Stimulated activated CD4-positive, alpha-beta T cell treated with anti-CD3 and anti-CD28 coated beads, TNF-alpha, amount 100 ng/mL, for 4 hours (primary cell): ENCODE results near the gene ZFR2.
A peak's percentile ranks its signal among the peaks of the same experiment; 100 is the strongest.

Experiments
- DNase-seq, 3 experiments: peaks; one replicate each; pipeline ENCODE4 v3.0.0-alpha.2; 2020; ENCODE audit warnings: low read depth in 3 of 3

ZFR2 gene

DNA sequence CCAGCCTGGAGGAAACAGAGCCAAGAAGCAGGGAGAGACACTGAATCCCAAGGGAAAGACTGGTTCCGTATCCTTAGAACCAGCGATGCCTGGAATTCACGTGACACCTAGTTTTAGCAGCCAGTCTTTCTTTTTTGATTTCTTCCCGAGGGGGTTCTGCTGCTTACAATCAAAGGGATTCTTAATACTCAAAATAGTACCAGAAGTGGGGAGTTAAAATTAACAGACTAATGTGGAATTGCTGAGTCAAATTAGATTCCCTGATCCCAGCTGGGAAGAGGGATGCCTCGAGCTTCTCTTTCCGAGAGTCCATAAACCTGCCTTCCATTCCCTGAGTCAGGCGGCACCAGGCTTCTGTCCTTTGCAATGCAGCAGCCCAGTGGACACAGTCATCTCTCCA, 77.9 kb downstream of the ZFR2 start:
- no peak for DNase-seq

DNA sequence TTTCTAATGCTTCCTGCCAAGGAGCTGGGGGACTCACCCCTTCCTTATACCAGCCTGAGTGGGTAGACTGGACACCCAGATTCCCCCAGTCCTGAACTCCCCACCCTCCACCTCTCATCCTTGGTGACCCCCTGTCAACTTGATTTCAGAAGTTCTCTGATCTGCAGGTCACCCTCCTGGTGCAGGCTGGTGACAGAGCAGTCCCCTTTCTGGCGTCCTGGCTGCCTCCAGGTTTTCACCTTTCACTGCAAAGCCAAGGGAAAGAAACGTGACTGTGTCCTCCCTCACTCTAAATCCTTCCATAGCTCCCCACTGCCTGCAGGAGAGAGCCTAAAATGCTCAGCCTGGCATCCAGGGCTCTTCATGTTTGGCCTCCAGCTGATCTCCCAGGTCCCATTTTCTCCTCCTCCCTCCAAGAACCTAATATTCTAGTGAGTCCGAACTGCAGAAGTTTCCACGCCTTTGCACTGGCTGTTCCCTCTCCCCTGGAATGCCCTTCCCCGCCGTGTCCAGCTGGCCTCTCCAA, 78.6 kb downstream of the ZFR2 start:
- DNase-seq, result no peak

DNA sequence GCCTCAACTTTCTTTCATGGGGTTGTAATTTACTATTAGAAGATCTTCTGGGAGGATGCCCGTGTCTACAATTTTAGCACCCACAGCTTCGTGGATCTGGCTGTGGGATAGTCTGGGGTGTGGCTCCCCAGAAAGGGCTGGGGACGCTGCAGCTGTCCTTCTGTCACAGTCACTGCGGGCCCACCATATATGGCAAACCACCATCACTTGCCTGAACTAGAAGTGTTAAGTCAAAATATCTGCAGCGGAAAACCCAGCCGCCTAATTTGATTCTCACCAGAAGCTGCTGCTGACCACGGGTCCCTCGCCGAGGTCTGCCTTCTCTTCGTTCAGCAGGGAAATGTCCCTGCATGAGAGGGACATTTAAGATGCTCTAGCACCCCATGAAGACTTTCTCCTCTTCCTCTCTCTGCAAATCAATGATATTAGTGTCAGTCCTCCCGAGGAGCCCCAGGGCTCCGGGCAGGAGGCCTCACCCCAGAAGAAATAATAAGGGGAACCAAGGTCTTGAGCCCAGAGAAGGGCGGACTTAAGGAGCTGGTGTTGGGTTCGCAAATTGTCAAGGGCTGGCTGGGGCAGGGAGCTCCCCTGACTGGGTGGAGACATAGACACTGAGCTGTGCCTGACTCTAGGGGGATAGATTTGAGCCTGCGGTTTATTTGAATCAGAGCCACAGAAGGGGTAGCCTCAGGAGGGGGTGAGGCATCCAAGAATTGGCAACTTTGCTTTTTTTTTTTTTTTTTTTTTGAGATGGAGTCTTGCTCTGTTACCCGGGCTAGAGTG, 79.7 kb downstream of the ZFR2 start:
- no peak for DNase-seq

DNA sequence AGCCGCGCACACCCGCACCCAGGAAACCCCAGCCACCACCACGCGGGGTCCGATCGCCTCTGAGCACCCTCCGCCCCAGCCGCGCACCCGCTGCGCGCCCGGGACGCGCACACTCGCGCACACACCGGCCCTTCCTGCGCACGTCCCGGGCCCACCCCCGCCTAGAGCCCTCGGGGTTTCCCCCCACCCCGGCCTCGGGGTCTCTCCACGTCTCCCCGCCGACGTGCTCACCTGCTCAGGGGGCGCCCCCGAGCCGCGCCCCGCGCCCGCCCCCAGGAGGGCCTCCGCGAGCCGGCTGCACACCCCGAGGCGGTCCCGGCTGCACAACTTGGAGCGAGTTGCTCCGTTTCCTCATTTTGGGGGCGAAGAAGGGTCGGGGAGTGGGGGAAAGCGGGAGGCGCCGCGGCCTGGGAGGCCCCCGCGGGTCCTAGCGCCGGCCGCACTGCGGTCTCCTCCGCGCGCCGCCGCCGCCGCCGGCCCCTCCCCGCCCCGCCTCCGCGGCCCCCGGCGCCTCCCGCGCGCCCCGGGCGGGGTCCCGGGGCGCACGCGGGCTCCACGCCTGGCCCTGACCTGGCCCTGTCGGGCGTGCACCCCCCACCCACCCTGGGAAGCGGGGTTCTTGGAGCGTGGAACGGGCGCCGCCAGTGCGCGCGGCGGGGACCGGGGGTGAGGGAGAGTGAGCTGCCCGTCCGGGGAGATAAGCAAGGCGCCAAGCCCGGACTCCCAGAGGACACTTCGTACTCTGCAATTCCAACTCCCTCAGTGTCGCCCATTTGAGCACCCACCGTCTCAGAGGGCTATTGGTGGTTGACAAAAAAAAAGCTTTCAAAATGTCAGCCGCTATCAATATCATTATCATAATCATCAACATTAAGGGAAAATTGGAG, 82.7 kb downstream of the ZFR2 start, which contains the start of gene MATK:
TSS of gene MATK (minus strand) at position 444 of the 887 bp plus-strand sequence. CDS start 1,246 bp downstream, outside the sequence.
- peak in 2 of 3 experiments; percentile 27 to 32 for DNase-seq

DNA sequence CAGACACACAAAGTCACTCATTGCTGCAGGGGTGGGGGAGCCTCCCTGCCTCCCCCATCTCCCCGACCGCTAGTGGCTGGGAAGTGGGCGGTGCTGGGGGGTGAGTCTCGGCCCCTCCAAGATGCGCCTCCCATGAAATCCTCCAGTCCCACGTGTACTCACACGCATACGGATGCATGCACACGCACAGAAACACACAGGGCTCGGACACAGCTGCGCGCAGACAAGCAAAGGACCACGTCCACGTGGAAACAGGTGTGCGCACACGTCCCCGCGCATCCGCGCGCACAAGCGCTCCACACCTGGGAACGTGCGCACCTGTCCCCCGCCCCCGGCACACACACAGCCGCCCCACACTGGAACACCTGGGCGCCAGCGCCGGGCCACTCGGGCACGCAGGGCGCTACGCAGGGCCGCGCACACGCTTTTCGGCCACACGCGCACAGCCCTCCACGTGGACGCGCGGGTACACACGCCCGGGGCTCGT, 83.3 kb downstream of the ZFR2 start:
- peak in 2 of 3 experiments; percentile 34 to 41 for DNase-seq

DNA sequence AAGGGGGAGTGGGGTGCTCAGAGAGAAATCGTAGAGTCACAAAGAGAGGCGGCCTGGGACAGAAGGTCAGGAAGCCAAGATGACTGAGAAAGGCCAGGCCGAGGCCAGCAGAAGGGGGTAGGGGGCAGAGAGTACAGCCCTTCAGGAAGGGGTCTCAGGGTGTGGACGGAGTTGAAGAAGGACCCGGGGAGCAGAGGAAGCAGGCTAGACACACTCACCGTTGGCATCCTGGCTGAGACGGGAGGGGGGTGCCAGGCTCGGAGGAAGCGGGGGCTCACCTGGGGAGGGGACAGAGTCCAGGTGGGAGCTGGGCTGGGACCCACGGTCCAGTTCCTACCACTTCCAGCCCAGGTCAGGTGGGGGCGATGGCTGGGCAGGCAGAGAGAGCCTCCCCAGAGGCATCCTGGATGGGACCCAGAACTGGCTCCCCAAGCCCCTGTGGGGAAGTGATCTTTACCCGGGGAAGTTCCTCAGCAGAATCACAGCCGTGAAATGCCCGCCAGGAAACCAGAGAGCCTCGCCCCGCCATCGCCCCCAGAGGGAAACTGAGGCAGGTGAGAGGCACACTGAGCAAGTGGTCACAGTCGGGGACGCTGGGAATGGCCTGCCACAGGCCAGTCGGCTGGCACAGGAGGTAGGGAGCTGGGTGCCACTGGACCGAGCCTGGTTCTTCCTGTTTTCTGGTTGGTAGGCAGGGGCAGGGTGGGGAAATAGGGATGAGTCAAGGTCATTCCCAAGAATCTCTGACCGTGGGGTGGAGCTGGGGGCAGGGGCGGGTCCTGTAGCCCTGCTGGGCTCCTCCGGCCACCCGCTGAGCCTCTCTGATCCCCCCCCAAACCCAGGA, 84.0 kb downstream of the ZFR2 start:
- no peak for DNase-seq

DNA sequence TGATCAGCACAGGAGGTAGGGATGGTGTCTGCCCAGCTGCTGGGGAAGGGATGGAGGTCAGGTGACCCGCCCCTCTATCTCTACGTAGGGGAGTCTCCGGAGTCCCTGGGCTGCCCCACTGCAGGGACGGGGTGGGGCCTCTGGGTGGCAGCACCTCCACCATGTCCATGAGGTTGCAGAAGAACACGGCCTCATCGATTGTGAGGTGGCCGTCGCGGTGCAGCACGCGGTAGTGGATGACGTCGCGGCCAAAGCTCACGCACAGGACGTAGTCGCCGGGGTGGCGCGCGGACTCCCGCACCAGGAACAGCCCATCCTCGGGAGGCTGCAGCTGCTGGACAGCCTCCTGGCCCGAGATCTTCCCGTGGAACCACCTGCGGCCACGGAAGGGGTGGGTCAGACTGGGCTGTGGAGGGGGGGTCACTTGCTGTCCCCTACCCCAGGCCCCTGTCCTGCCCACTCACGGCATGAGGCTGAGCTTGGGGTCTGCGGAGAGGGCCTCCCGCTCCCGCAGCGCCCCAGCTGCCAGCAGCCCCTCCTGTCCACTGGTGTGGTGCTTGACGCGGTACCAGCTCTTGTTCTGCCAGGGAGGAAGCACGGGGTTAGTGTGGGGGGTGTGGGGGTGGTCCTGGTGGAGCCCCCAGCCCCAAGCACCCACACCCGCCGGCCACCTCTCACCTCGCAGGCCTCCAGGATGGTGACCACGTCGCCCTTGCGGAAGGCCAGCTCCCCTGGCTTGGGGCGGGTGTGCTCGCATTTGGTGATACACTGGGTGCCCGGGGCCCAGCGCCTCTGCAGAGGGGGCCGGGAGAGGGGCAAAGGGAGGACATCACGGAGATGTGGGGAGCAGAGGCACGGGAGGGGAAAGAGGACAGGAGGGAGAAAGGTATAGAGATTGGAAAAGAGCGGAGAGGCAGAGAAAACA, 84.9 kb downstream of the ZFR2 start:
- DNase-seq, result peak in 1 of 3 experiments; percentile 17

DNA sequence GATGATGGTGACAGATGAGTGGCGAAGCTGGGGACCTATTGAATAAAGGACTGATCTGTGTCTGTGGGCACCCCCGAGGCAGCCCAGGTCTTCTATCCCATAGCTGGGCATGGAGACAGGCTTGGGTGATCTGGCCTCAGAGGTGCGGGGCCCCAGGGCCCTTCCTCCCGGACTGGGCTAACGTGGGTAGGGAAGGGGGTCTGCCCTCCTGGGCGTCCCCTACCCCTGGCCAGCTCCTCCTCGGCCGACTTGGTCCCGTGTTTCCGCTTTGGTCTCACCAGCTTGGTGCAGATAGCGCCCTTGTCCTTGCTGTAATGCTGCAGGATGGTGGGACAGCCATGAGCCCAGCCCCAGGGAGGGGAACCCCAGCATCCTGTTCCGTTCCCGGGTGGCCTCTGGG, 85.9 kb downstream of the ZFR2 start:
- no peak for DNase-seq

DNA sequence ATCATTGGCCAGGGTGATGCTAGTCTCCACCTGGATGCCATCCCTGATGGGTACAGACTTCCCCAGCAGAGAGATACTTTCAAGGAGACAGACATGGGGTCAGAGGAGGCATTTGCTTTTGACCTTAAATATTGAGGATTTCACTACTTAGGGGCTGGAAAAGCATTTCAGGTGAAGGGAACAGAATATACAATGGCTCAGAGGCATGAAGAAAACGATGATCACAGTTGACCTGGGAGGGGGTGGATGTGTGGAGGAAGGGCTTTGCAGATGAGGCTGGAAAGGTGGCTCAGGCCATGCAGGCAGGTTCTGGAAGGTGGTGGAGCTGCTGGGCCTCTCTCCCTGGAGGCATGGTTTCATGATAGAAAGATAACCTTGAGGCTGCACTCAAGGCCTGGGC, 86.5 kb downstream of the ZFR2 start:
- no peak for DNase-seq

DNA sequence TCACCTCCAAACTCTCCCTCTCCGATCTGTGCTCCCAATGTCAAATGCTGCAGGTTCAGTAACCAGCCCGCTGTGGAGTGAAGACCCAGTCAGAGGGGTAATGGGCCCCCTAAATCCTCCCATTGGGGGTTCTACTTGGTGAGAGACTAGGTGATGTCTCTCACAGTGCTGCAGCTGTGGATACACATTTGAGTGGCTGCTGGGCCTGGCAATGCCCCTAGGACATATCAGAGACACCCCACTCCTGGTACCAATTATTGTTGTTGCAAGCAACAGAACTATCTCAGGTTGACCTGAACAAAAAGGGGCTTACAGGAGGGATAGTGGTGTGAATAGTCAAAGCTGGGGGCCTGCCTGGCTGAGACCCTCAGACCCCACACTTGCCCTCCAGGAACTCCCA, 87.2 kb downstream of the ZFR2 start:
- no peak for DNase-seq

DNA sequence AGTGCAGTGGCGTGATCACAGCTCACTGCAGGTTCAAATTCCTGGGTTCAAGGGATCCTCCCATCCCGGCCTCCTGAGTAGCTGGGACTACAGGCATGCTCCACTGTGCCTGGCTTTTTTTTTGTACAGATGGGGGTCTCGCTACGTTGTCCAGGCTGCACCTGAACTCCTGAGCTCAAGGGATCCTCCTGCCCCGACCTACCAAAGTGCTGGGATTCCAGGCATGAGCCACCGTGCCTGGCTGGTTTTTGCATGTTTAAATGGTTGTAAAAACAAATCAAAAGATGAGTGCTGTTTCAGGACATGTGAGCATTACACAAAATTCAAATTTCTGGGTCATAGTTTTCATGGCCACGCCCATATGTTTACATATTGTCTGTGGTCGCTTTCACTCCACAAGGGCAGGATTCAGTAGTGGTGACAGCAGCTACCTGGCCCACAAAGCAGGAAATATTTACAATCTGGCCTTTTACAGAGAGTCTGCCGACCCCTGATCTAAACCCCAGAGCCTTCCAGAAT, 88.0 kb downstream of the ZFR2 start:
- no peak for DNase-seq

DNA sequence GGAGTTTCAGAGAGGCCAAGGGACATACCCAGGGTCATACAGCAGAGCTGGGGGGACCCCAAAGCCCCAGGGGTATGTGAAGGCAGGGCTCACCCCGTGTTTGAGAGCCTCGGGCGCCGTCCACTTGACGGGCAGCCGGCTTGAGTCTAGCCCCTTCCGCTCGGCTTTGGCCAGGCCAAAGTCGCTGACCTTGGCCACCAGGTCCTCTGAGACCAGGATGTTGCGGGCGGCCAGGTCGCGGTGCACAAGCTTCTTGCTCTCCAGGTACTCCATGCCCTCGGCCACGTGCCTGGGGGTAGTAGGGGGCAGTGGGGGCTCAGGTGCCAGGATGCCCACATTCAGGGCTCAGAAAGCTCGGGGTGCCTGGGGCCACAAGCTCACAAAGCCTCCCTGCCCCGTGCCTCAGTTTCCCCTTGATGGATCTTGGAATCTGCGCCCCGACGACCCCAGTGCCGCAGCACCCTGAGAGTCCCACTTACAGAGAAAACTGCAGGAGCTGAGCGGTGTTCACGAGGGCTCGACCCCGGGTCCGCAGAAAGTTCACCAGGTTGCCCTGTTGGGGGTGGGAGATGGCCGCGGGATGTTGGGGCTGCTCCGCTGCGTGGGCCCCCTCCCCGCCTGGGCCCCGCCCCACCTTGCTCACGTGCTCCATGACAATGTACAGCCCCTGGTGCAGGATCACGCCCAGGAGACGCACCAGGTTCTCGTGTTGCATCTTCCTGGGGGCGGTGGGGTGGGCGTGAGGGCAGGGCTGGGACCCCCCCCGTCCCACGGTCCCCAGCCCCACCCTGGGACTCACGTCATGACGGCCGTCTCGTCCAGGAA, 89.7 kb downstream of the ZFR2 start:
- DNase-seq, result no peak

DNA sequence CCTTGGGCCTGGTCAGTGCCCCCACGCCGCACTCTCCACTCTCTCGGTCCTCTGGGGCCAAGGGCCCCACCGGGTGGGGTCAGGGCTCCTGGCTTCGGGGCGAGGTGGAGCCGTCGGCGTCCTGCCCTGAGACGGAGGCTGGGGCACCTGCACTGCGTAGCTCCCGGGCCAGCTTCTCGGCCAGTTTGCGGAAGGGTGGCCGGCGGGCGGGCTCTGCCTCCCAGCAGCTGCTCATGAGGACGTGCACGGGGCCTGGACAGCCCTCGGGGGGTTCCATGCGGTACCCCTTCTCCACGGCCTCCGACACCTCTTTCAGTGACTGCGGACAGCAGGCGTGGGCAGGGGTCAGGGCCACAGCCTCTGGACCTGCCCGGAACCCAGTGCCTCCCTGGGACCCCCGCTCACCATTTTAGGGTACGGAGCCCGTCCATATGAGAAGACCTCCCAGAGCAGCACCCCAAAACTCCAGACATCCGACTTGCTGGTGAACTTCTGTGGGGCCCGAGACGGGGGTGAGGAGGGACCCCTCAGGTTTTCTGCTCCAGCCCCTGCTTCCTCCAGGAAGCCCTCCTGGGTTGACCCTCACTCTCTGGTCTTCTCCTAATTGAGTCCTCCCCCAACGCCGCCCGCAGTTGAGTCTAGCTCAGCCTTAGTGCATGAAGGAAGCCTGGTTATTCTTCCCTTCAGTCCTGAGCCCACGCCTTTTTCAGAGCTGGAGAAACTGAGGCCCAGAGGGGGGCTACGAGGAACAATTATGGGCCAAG, 90.6 kb downstream of the ZFR2 start:
- DNase-seq, result no peak

DNA sequence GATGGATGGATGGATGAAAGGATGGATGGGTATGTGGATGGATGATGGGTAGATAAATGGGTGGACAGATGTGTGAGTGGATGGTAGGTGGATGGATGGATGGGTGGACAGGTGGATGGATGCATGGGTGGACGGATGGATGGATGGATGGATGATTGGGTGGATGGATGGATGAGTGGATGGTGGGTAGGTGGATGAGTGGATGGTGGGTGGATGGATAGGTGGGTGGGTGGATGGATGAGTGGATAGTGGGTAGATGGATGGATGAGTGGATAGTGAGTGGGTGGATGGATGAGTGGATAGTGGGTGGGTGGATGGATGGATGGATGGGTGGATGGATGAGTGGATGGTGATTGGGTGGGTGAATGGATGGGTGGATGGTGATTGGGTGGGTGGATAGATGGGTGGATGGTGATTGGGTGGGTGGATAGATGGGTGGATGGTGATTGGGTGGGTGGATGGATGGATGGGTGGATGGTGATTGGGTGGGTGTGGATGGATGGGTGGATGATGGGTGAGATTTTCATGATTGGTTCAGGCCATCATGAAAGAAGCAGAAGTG, 92.3 kb downstream of the ZFR2 start:
- no peak for DNase-seq

DNA sequence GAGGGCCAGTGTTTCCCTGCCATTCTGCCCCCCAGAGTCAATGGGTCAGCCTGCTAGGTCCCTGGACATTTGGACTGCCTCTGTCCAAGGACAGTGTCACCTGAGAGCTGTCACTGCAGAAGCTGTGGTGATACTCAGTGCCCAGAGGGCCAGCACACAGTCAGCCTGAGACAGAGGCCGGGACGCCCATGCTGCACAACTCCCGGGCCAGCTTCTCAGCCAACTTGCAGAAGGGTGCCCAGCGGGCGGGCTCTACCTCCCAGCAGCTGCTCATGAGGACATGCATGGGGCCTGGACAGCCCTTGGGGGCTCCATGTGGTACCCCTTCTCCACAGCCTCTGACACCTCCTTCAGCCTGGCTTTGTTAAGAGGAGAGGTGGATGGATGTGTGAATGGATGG, 93.0 kb downstream of the ZFR2 start:
- DNase-seq, result no peak

DNA sequence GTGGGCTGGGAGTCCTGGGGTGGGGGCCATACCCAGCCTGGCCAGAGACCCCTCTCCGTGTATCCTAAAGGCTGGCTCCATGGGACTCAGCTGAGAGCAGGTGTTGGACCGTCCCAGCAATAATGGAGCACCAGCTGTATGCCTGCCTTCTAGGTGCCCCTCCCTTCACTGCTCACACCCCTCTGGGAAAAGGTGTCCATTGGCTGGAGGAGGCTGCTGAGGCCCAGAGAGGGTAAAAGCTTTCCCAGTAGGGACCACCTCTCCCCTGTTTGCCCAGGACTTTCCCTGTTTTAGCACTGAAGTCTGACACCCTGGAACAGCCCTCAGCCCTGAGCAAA, 93.5 kb downstream of the ZFR2 start:
- DNase-seq, result no peak

DNA sequence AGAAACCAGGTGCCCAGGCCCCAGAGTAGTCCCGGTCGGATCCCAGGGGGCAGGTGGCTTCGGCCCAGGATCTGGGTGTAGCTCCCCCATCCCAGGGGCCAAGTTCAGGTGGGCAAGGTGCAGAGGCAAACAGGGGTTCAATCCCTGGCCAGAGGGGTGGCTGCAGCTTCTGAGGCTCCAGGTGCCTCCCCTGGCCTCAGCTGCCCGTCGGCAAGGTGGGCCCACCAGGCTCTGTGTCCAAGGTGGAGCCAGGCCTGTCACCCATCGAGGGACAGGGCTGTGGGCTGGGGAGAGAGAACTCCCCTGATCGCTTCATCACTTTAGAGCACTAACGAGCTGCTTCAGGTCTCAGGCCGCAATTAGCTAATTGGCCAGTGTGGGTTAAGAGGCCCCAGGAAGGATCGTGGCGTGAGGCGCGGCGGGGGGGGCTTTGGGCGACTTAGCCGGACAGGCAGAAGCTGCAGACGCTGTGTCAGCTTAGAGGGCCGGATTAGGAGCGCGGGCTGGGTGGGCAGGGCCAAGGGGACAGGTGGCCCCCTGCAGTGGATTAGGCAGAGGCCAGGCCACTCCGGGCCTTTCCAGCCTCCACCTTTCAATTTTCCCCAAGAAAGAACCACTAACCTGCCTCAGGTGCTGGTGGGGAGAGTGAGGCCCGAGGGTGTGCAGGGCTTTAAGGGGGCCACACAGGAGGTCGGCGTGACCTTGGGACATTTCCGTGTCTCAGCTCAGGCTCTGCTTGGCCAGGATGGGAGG, 94.0 kb downstream of the ZFR2 start:
- DNase-seq, result no peak
